ENCODE measurements around the gene SMARCAL1.

The SMARCAL1 gene

GRCh38 chr2:216477283-216478035 lies 65.2 kb downstream of the SMARCAL1 start:
- no peak for DNase-seq (ENCODE audit: low spot score)

- DNase-seq (ENCODE audit: low spot score): peak; percentile 77
These were observed 65.9 kb downstream of the SMARCAL1 start for GRCh38 chr2:216478151-216478550.

DNA sequence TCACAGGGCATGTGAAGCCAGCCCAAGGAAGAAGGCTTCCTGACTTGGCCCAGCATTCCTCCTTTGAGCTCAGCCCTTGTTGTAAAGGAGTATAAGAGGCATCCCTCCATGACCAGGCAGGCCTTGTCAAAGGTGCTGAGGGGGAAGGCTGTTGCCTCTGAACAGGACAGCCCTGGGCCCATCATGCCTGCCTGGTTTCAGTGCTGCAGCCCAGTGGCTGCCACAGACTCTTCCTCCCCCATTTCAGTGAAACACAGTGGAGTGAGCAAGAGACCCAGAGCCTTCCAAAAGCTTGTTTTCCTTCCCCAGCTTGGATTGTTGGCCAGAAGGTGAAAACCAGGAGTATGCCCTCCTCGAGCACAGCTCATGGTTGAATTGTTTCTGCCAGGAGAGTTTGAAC lies 66.5 kb downstream of the SMARCAL1 start:
- no peak for DNase-seq (ENCODE audit: low spot score)

DNA sequence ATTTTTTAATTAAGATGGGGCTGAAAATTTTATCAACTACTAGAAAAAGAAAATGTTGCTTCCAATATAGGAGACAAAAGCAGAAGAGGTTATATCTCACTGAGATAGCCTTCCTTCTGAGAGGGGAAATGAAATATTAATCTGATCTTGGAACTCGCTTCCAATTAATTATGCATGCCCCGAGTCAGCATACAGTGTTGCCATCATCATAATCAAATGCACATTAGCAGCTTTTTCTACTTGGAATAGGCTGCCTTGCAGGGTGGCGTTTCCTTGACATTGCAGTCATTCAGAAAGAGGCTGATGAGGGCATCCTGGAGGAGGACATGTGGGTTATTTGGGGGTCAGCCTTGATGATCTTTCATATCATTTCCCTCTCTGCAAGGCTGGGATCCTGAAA lies 67.9 kb downstream of the SMARCAL1 start:
- no peak for DNase-seq (ENCODE audit: low spot score)

- no peak for DNase-seq (ENCODE audit: low spot score)
These were observed 70.4 kb downstream of the SMARCAL1 start for GRCh38 chr2:216482640-216483039.

- no peak for DNase-seq (ENCODE audit: low spot score)
These were observed 73.0 kb downstream of the SMARCAL1 start for GRCh38 chr2:216485237-216485636.

- DNase-seq (ENCODE audit: low spot score): no peak
These were observed 73.5 kb downstream of the SMARCAL1 start for GRCh38 chr2:216485745-216486144.

GRCh38 chr2:216486271-216486670 lies 74.0 kb downstream of the SMARCAL1 start:
- DNase-seq (ENCODE audit: low spot score): no peak

- no peak for DNase-seq (ENCODE audit: low spot score)
These were observed 74.4 kb downstream of the SMARCAL1 start for GRCh38 chr2:216486708-216487107.

DNA sequence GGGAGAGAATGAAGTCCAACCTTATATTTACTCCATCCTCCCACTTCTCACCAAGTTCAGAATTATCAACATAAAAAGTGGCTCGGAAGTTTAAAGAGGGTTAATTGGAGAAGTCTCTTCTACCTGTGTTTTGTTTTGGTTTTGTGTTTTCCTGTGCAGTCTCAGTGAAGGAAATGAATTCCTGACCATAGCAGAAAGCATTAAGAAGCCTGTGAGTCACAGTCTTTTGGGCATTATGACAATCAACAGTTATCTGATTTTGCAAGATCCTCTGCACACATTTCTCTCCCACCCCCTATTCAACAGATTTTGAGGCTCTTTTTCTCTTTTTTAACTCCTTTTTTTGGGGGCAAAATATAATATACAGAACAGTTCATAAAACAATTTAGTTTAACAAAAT lies 77.8 kb downstream of the SMARCAL1 start:
- DNase-seq (ENCODE audit: low spot score): no peak

GRCh38 chr2:216491793-216492596 lies 79.7 kb downstream of the SMARCAL1 start:
- no peak for DNase-seq (ENCODE audit: low spot score)

GRCh38 chr2:216492597-216493333 lies 80.5 kb downstream of the SMARCAL1 start:
- DNase-seq (ENCODE audit: low spot score): peak; percentile 69

- DNase-seq (ENCODE audit: low spot score): no peak
These were observed 81.0 kb downstream of the SMARCAL1 start for GRCh38 chr2:216493334-216493685.

DNA sequence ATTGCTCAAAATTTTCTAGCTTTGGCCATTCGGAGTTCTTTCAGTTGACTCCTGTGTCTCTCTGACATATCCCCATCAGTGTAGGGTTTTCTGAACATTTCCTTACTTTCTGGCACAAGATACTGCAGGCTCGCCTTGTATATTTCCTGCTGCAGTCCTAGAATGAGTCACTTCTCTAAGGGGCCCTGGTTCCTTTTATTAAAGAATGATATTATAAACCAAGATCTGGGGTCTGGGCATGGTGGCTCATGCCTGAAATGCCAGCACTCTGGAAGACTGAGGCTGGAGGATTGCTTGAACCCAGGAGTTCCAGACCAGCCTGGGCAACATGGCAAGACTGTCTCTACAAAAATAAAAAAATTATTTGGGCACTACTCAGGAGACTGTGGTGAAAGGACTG lies 83.4 kb downstream of the SMARCAL1 start:
- no peak for DNase-seq (ENCODE audit: low spot score)

- no peak for DNase-seq (ENCODE audit: low spot score)
These were observed 85.2 kb downstream of the SMARCAL1 start for GRCh38 chr2:216497382-216498069.

DNA sequence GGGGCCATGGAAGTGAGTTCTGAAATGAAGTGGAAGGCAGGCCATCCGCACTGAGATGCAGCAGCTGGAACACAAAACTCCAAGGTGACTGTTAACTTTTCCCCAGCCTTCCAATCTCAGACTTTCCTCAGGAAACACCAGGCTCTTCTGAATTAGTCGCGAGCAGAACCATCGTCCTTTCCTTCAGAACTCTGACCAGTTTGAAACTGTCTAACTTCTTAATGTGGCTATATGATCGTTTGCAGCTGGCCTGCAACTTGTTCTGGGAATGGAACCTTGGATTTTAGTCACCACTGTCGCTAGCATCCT lies 85.7 kb downstream of the SMARCAL1 start:
- DNase-seq (ENCODE audit: low spot score): no peak

DNA sequence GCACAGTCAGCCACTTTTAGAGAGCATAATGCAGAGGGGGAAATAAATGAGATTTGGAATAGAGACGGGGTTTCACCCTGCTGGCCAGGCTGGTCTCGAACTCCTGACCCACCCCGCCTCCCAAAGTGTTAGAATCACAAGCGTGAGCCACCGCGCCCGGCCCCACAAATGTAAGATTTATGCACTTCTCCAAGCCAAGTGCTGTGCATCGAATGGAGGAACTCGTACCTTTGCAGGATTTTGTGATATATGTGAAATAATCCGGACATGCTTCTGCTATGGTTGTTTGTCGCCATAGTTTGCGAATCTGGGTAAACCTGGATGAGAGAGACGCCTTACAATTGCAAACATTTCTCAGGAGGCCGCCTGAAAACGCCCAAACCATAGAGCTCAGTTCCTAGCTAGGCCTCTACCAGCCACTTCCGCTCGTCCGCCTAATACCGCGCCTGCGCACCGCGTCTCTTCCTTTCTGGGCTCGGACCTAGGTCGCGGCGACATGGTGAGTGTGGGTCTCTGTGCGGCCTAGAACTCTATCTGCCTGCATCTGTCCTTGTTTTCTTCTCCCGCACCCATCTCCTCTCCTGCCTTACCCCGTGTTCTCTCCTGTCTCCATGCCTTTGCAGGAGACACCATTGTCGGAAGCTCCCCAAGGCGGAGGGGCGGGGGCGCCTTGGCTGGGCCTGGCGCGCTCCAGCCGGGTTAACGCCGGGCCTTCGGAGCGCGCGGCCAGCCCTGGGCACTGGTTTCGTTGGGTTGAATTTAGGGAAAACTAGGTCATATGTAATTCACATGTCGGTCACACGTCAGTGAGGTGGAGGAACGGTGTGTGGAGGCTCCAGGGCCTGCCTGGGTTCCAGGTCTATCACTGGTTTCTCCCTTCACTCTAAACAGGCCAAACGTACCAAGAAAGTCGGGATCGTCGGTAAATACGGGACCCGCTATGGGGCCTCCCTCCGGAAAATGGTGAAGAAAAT lies 86.4 kb downstream of the SMARCAL1 start, which contains the start of gene RPL37A:
Gene RPL37A (plus strand): TSS at position 466 of the 974 bp plus-strand sequence. CDS start 31 bp downstream, at position 497.
- DNase-seq (ENCODE audit: low spot score): peak; percentile 96

GRCh38 chr2:216499641-216500218 lies 87.4 kb downstream of the SMARCAL1 start:
- DNase-seq (ENCODE audit: low spot score): no peak

- no peak for DNase-seq (ENCODE audit: low spot score)
These were observed 88.3 kb downstream of the SMARCAL1 start for GRCh38 chr2:216500572-216500971.

DNA sequence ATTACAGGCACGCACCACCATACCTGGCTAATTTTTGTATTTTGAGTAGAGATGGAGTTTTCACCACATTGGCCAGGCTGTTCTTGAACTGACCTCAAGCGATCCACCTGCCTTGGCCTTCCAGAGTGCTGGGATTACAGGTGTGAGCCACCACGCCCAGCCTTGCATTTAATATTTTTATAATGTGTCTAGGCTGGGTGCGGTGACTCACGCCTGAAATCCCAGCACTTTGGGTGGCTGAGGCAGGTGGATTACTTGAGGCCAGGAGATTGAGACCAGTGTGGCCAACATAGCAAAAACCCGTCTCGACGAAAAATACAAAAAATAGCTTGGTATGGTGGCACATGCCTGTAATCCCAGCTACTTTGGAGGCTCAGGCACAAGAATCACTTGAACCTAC lies 89.6 kb downstream of the SMARCAL1 start:
- DNase-seq (ENCODE audit: low spot score): no peak

Measured in putamen (tissue), 1 donor.